Small intestine (tissue), 7 donors: Measurements from ENCODE around the gene DCAF5. TPM values are rescaled to one million over a fixed set of nuclear protein-coding genes. Genes with fewer than 3 reads are reported as not detected.
"Not testable (repeated sequence)": the region's sequence is repeated elsewhere in the genome, so short reads cannot be mapped to it uniquely, and the experiment has no call there.

Experiments used
- DNase-seq, 2 donors: peaks; one replicate each; pipeline versions ENCODE4 v3.0.0 to v3.0.0-alpha.2; 2013
- FAIRE-seq: peaks from 2 replicates; lab custom pipeline; 2012; peaks lifted over from hg19 to GRCh38; lab: Jason Lieb, UNC
- H3K27ac ChIP-seq, 3 donors: one replicate each; pipeline ENCODE4 v1.5.1; 2013; ENCODE audit warnings: low read length in 2 of 3, mild to moderate bottlenecking in 2 of 3, control low read depth in 1 of 3, inconsistent platforms in 1 of 3, low read depth in 1 of 3, moderate library complexity in 1 of 3
- H3K27me3 ChIP-seq, 3 donors: one replicate each; pipeline ENCODE4 v1.6.1; 2013; ENCODE audit warnings: low read length in 3 of 3, inconsistent platforms in 1 of 3; ENCODE audit not compliant: control insufficient read depth in 3 of 3, insufficient read depth in 3 of 3
- H3K36me3 ChIP-seq, 3 donors: one replicate each; pipeline ENCODE4 v1.6.1; 2013; ENCODE audit warnings: low read length in 3 of 3, inconsistent platforms in 1 of 3, low read depth in 1 of 3, mild to moderate bottlenecking in 1 of 3, moderate library complexity in 1 of 3; ENCODE audit not compliant: control insufficient read depth in 3 of 3, insufficient read depth in 2 of 3
- H3K4me1 ChIP-seq, 3 donors: one replicate each; pipeline ENCODE4 v1.6.1; 2013; ENCODE audit warnings: low read length in 2 of 3, inconsistent platforms in 1 of 3, low read depth in 1 of 3, mild to moderate bottlenecking in 1 of 3, moderate library complexity in 1 of 3; ENCODE audit not compliant: control insufficient read depth in 3 of 3, insufficient read depth in 2 of 3
- H3K4me3 ChIP-seq, 3 donors: one replicate each; pipeline ENCODE4 v1.5.1; 2013; ENCODE audit warnings: low read length in 3 of 3, control low read depth in 1 of 3, inconsistent platforms in 1 of 3, low read depth in 1 of 3, mild to moderate bottlenecking in 1 of 3, moderate library complexity in 1 of 3
- H3K9me3 ChIP-seq, 2 donors: one replicate each; pipeline ENCODE4 v1.6.1; 2013; ENCODE audit warnings: low read depth in 1 of 2, low read length in 1 of 2; ENCODE audit not compliant: control insufficient read depth in 2 of 2, insufficient read depth in 1 of 2
- WGBS, 3 donors: extraction: QIAGEN DNeasy Blood & Tissue Kit; methylation state at CpG; one replicate each; pipeline ENCODE4 v1.1.7; 2013; 5-methylcytosine and 5-hydroxymethylcytosine counted together
- polyA plus RNA-seq, 4 donors: library from polyadenylated mRNA; stranded (reverse) in 3 of 4; unstranded in 1 of 4; fragments of 200-250 nt in 3 of 4; fragments of 120-200 nt in 1 of 4; gene quantifications; one replicate each; pipeline versions ENCODE4 v1.2.1 to v1.2.3, GENCODE V29; 2013
- donor health status: healthy with polysubstance abuse.
- donor health status: control.
- donor health status: control.
- donor health status: Bipolar disorder and iron deficiency.
- donor health status: healthy.

Gene DCAF5
- polyA plus RNA-seq, 4 donors: 13.2 to 43.4 (median 16.2) TPM

DNA sequence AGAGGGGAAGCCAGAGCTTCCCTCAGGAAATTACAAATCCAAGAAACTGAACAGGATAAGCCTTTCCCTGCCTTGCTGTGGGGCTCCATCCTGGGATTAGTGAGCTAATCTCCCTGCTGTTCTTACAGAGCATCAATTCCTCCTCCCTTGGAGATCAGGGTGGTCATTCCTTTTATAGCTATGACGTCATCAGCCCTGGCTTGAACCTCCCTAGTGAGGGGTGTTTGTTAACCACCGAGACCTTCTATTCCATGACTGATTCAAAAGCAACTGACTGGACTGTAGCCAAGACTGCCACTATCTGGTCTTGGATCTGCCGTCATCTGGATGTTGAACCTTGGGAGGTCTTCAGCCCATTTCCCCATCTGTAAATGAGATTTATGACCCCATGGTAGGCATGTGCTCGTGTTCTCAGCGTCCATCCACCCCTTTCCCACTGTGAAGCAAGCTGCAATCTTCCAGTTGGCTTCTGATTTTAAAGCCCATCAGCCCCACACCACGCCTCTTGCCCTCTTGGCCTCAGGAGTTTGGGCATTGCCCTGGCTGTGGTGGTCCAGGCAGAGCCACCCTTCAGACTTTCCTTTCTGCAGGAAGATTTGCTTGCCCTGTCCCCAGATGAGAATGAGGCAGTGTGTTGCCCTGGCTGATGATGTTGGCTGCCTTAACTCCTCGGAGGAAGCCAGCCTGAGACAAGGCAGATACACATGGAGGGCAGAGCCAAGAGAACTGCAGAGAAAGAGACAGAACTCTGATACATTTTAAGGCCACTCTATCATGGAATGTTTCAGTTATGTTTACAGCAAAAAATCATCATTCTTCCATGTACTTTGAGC is 114.2 kb downstream of the DCAF5 start:
- no peak for DNase-seq
- no peaks in the 10 kb centered on the region for H3K9me3 ChIP-seq
- no peak overlapping the region for H3K4me3 ChIP-seq
- FAIRE-seq: no peak
- peaks cover 0 to 1% (median 0%) of the 10 kb centered on the region in 3 donors for H3K27me3 ChIP-seq
- H3K4me1 ChIP-seq: peaks cover 0 to 16% (median 2%) of the 10 kb centered on the region in 3 donors
- no peaks in the 10 kb centered on the region for H3K36me3 ChIP-seq
- 32 to 41% (median 38%) methylated on average over 7 of the region's 7 CpGs for WGBS, 3 donors
- no peak overlapping the region for H3K27ac ChIP-seq

DNA sequence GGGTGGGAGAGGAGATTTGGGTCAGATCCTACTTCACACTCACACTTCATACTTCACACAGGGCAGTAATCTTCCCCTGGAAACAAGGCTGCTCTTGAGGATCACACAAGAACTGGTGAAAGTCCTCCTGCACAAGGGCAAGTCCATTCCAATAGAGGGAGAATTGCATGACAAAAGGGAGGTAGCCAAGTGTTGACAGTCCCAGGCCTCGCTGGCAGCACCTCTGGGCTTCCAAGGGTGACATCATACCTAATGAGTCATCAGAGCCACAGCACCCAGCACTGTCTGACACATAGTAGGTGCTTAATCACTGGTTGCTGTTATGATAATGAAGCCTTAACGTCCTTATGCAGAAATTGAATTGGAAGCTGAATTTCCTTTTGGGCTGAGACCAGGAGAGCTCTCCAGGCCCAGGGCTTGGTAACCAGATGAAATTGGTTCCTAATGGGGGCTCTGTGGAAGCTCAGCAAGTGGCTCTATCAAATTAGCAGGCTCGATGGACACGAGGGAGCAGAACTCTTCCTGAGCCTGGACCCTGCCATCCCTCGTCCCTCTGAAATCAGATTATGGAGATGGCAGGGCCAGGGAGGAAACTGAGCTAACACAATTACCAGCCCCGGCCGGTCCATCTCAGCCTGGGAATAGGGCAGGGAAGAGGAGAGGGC is 115.0 kb downstream of the DCAF5 start:
- no peak overlapping the region for H3K27ac ChIP-seq
- no peak for FAIRE-seq
- WGBS, 3 donors: 69 to 74% (median 71%) methylated on average over 6 to 7 of the region's 7 CpGs

DNA sequence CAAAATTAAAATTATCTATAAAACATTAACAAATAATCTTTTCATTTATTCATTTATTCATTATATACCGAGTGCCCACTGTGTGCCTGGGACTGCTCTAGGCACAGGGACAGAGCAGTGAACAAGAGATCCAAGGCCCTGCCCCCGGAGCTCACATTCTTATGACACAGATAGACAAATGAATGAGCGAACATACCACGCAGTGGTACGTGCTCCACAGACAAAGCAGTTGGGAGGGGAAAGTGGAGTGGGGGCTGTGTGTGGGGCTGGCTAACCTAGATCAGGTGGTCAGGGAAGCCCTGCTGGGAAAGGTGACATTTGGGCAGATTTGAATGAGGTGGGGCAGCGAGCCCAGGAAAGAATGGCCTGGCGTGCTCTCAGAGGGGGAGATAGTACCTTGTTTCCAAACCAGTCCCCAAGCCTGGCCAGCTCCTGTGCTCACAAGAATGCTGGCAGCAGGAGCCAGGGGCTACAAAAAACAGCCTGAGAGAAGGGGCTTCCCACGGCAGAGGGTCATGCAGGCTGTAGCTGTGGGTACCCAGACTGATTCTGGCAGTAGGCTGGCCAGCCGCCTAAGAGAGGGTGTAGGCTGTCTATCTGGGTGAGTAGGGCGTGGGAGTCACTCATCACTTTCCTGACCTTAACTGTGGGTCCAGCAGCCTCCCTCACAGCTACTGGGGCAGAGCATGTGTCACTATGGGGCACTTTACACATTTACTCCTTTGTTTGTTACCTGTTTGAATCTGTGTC is 116.0 kb downstream of the DCAF5 start:
- H3K4me3 ChIP-seq: no peak overlapping the region
- H3K9me3 ChIP-seq: no peaks in the 10 kb centered on the region
- no peak for FAIRE-seq
- H3K36me3 ChIP-seq: no peaks in the 10 kb centered on the region
- 89 to 91% (median 90%) methylated on average over 10 of the region's 10 CpGs for WGBS, 3 donors
- no peak overlapping the region for H3K27ac ChIP-seq
- H3K4me1 ChIP-seq: no peaks in the 10 kb centered on the region
- H3K27me3 ChIP-seq: peaks cover 0 to 1% (median 0%) of the 10 kb centered on the region in 3 donors
- DNase-seq: no peak

More for the DNA sequence above, 115.0 kb downstream of the DCAF5 start:
- Histone ChIP-seq H3K36me3 (no peaks in the 10 kb centered on the region), H3K27me3 (peaks cover 0 to 1% (median 0%) of the 10 kb centered on the region in 3 donors), H3K4me1 (peaks cover 0 to 9% (median 0%) of the 10 kb centered on the region in 3 donors), H3K4me3 (no peak overlapping the region), H3K9me3 (no peaks in the 10 kb centered on the region)
- DNase-seq: no peak

- no peaks in the 10 kb centered on the region for H3K27me3 ChIP-seq
- DNase-seq (no peak), FAIRE-seq (no peak)
- H3K9me3 ChIP-seq: no peaks in the 10 kb centered on the region
- H3K4me1 ChIP-seq: no peaks in the 10 kb centered on the region
- 71 to 86% (median 76%) methylated on average over 7 of the region's 7 CpGs for WGBS, 3 donors
- no peak overlapping the region for H3K27ac ChIP-seq
- no peaks in the 10 kb centered on the region for H3K36me3 ChIP-seq
- H3K4me3 ChIP-seq: no peak overlapping the region
Measured at GRCh38 chr14:69034612-69035262, 118.2 kb downstream of the DCAF5 start.

DNA sequence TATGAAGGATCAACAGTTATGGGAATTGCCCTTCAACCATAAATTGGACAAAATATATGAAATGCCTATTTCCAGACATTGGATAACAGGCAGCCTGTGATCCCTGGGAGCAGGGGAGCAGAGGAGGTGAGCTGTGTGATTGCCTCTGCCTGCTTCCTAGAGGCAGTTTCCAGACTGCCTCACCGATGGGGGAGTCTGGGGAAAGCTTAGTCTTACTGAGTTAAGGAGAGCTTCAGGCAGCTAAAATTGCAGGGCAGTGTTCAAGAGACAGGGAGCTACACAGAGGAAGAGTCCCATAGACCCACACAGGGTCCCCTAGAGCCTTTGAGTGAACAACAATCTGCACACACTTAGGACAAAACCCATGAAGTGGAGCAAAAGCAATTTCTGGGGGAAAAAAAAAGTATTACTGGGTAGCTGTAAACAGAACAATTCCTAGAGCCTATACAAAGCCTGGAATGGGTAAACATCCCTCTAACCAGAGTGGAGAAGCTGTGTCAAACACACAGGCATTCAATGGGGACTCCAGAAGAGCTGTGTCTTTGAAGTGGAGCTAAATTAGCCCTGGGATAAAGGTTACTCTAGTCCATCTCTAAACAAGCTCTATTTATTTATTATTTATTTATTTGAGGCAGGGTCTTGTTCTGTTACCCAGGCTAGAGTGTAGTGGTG is 125.5 kb downstream of the DCAF5 start:
- Histone ChIP-seq H3K4me3 (no peak overlapping the region), H3K27me3 (no peaks in the 10 kb centered on the region), H3K4me1 (no peaks in the 10 kb centered on the region), H3K27ac (no peak overlapping the region), H3K36me3 (no peaks in the 10 kb centered on the region), H3K9me3 (no peaks in the 10 kb centered on the region)
- 37 to 50% (median 40%) methylated on average over 1 of the region's 1 CpG for WGBS, 3 donors
- no peak for DNase-seq
- no peak for FAIRE-seq

- Histone ChIP-seq H3K27me3 (no peaks in the 10 kb centered on the region), H3K4me3 (no peak overlapping the region), H3K36me3 (no peaks in the 10 kb centered on the region), H3K9me3 (no peaks in the 10 kb centered on the region), H3K4me1 (no peaks in the 10 kb centered on the region), H3K27ac (no peak overlapping the region)
- no peak for DNase-seq
- no peak for FAIRE-seq
- WGBS, 3 donors: 84 to 94% (median 84%) methylated on average over 4 of the region's 4 CpGs
Measured at GRCh38 chr14:69023035-69023434, 129.9 kb downstream of the DCAF5 start.

- not testable (repeated sequence) for H3K36me3 ChIP-seq, H3K27ac ChIP-seq, H3K4me1 ChIP-seq, H3K9me3 ChIP-seq, H3K4me3 ChIP-seq, DNase-seq, H3K27me3 ChIP-seq, FAIRE-seq
- 83 to 86% (median 84%) methylated on average over 8 of the region's 8 CpGs for WGBS, 3 donors
Measured at GRCh38 chr14:69022093-69022492, 130.8 kb downstream of the DCAF5 start.
